OCI-LY1 (cell line): ENCODE data around the gene CHRNA9.
A peak's percentile ranks its signal among the peaks of the same experiment; 100 is the strongest.

ENCODE experiments used
- EZH2 ChIP-seq: fragments of 200-600 bp; sonication (generic), shearing (Covaris generic); IDR thresholded peaks from 2 replicates; pipeline ENCODE4 v1.8.0; 2017; ENCODE audit warnings: borderline replicate concordance, mixed run types, mild to moderate bottlenecking, antibody characterized with exemption, low read length, moderate library complexity, mixed read lengths
- TF ChIP-seq, protein P1 (sequence below): fragments of 200-600 bp; sonication (generic), shearing (Covaris generic); IDR thresholded peaks from 2 replicates; pipeline ENCODE4 v1.5.1; 2017; ENCODE audit warnings: mild to moderate bottlenecking, antibody characterized with exemption, low read length, moderate library complexity, mixed read lengths

DNA sequence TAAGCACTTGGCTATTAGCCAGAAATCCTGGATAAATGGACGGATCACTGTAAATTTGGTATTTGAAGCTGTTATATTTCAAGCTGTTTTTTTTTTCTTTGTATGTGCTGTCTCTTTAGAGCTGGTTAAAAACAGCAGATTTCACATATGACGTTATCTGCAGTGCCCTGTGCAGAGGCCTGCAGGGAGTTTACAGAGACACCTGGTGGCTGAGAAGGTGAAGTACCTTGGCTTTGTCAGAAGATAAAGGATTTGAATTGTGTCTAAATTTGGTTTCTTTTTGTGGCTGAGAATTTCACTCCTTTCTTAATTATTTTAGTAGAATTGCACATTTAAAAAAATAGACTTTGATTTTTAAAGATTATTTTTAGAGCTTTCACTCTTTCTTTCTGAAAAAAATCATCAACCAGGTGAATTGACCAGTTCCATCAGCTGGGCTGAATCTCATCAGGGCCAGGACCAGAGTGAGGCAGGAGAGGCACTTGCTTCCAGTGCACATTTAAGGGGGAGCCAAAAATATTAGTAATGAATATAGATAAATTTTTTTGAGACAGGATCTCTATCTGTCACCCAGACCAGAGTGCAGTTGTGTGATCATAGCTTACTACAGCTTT is 9.6 kb upstream of the CHRNA9 start:
- TF ChIP-seq, protein P1, sequence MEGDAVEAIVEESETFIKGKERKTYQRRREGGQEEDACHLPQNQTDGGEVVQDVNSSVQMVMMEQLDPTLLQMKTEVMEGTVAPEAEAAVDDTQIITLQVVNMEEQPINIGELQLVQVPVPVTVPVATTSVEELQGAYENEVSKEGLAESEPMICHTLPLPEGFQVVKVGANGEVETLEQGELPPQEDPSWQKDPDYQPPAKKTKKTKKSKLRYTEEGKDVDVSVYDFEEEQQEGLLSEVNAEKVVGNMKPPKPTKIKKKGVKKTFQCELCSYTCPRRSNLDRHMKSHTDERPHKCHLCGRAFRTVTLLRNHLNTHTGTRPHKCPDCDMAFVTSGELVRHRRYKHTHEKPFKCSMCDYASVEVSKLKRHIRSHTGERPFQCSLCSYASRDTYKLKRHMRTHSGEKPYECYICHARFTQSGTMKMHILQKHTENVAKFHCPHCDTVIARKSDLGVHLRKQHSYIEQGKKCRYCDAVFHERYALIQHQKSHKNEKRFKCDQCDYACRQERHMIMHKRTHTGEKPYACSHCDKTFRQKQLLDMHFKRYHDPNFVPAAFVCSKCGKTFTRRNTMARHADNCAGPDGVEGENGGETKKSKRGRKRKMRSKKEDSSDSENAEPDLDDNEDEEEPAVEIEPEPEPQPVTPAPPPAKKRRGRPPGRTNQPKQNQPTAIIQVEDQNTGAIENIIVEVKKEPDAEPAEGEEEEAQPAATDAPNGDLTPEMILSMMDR = peak; percentile 88
- TF ChIP-seq EZH2 = no peak
